Measurements from ENCODE around the gene ATP2B3. TPM values are rescaled to one million over a fixed set of nuclear protein-coding genes. Genes with fewer than 3 reads are reported as not detected.
"Not testable (repeated sequence)": the region's sequence is repeated elsewhere in the genome, so short reads cannot be mapped to it uniquely, and the experiment has no call there.

Gene ATP2B3
- total RNA-seq, 1 donor from 2014 or later: not detected

GRCh38 chrX:153592091-153592833 lies 74.8 kb downstream of the ATP2B3 start:
- DNase-seq (ENCODE audit: low spot score): no peak

- DNase-seq (ENCODE audit: low spot score): no peak
Observed at GRCh38 chrX:153592966-153593688, 75.7 kb downstream of the ATP2B3 start.

- DNase-seq (ENCODE audit: low spot score): no peak
Observed at GRCh38 chrX:153593811-153594500, 76.5 kb downstream of the ATP2B3 start.

GRCh38 chrX:153595387-153595786 lies 77.9 kb downstream of the ATP2B3 start:
- DNase-seq (ENCODE audit: low spot score): no peak

- DNase-seq (ENCODE audit: low spot score): no peak
Observed at GRCh38 chrX:153595859-153596857, 78.7 kb downstream of the ATP2B3 start.

- DNase-seq (ENCODE audit: low spot score): no peak
Observed at GRCh38 chrX:153596981-153597750, 79.7 kb downstream of the ATP2B3 start.

GRCh38 chrX:153598541-153599191 lies 81.2 kb downstream of the ATP2B3 start, which contains the start of gene CCNQ:
TSS of gene CCNQ (minus strand) at chrX:153599139. CDS start at chrX:153599073, 66 bp downstream.
- DNase-seq (ENCODE audit: low spot score): no peak

- DNase-seq (ENCODE audit: low spot score): peak; percentile 95
Observed at GRCh38 chrX:153599192-153600031, 82.0 kb downstream of the ATP2B3 start.

GRCh38 chrX:153600032-153600373 lies 82.6 kb downstream of the ATP2B3 start:
- no peak for DNase-seq (ENCODE audit: low spot score)

- DNase-seq (ENCODE audit: low spot score): no peak
Observed at GRCh38 chrX:153600921-153601320, 83.5 kb downstream of the ATP2B3 start.

- no peak for DNase-seq (ENCODE audit: low spot score)
Observed at GRCh38 chrX:153601511-153602110, 84.2 kb downstream of the ATP2B3 start.

- no peak for DNase-seq (ENCODE audit: low spot score)
Observed at GRCh38 chrX:153602601-153603000, 85.2 kb downstream of the ATP2B3 start.

GRCh38 chrX:153603131-153603656 lies 85.8 kb downstream of the ATP2B3 start:
- DNase-seq (ENCODE audit: low spot score): no peak

- DNase-seq (ENCODE audit: low spot score): not testable (repeated sequence)
Observed at GRCh38 chrX:153604666-153605380, 87.4 kb downstream of the ATP2B3 start.

GRCh38 chrX:153606503-153606902 lies 89.1 kb downstream of the ATP2B3 start:
- DNase-seq (ENCODE audit: low spot score): no peak

GRCh38 chrX:153608376-153608775 lies 90.9 kb downstream of the ATP2B3 start:
- DNase-seq (ENCODE audit: low spot score): no peak

GRCh38 chrX:153608806-153609205 lies 91.4 kb downstream of the ATP2B3 start:
- no peak for DNase-seq (ENCODE audit: low spot score)
